SK-N-MC (cell line): ENCODE data around the gene PPFIBP2.
A peak's percentile ranks its signal among the peaks of the same experiment; 100 is the strongest.

ENCODE experiments used
- DNase-seq: peaks from one replicate; pipeline ENCODE4 v3.0.0-alpha.2; 2011; ENCODE audit warnings: low read depth, low spot score
- H3K27ac ChIP-seq: fragments of 200-600 bp; sonication (generic); 2 replicates; pipeline ENCODE4 v1.5.1; 2016; ENCODE audit warnings: mixed run types
- H3K36me3 ChIP-seq: fragments of 200-600 bp; sonication (generic); 2 replicates; pipeline ENCODE4 v1.6.1; 2017; ENCODE audit warnings: antibody characterized with exemption, low read length, mixed read lengths; ENCODE audit not compliant: insufficient read depth
- H3K4me3 ChIP-seq: fragments of 200-600 bp; sonication (generic); 2 replicates; pipeline ENCODE4 v1.5.1; 2016
- H3K9ac ChIP-seq: fragments of 200-600 bp; sonication (generic); 2 replicates; pipeline ENCODE4 v1.8.0; 2017; ENCODE audit warnings: mixed run types, mixed read lengths; ENCODE audit not compliant: insufficient read length
- H3K9me3 ChIP-seq: fragments of 200-600 bp; sonication (generic); 2 replicates; pipeline ENCODE4 v1.6.1; 2017; ENCODE audit warnings: low read depth, mild to moderate bottlenecking, antibody characterized with exemption, low read length, moderate library complexity, mixed read lengths
- EZH2 ChIP-seq: fragments of 200-600 bp; sonication (generic); IDR thresholded peaks from one replicate; pipeline ENCODE4 v1.6.1; 2017; ENCODE audit warnings: antibody characterized with exemption
- FOXP2 ChIP-seq: optimal IDR thresholded peaks from 2 replicates; pipeline ENCODE3; 2011; ENCODE audit warnings: mild to moderate bottlenecking, moderate library complexity; ENCODE audit not compliant: insufficient read depth; ENCODE audit errors: extremely low read length, control extremely low read depth
- POLR2AphosphoS5 ChIP-seq: IDR thresholded peaks from 2 replicates; pipeline ENCODE4 v1.6.1; 2012; ENCODE audit warnings: mild to moderate bottlenecking, low read depth, low read length, borderline replicate concordance

The PPFIBP2 gene

DNA sequence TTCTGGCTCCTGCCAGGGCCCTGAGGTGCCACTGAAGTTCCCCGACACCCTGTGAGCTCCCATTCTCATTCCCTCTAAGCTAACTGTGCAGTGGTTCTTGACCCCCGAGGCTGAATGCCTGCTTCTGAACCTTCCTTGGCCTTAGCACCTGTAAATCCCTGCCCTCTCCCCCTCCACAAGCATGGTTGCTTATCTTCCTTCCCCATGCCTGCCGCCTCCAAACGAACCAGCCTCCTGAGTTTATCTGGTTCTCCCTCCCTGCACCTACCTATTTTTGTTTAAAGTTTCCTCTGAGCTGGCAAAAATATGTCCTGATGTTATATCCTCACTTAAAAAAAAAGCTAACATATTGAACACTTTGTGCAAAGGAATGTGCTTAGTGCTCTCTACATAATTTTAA lies 33.9 kb downstream of the PPFIBP2 start:
- H3K4me3 ChIP-seq, result no peak overlapping the region
- no peaks in the 10 kb centered on the region for H3K9me3 ChIP-seq
- no peak for DNase-seq
- no peak overlapping the region for H3K9ac ChIP-seq
- H3K36me3 ChIP-seq, result no peaks in the 10 kb centered on the region
- TF ChIP-seq FOXP2, result no peak
- no peak for TF ChIP-seq POLR2AphosphoS5
- TF ChIP-seq EZH2, result no peak
- no peak overlapping the region for H3K27ac ChIP-seq

DNA sequence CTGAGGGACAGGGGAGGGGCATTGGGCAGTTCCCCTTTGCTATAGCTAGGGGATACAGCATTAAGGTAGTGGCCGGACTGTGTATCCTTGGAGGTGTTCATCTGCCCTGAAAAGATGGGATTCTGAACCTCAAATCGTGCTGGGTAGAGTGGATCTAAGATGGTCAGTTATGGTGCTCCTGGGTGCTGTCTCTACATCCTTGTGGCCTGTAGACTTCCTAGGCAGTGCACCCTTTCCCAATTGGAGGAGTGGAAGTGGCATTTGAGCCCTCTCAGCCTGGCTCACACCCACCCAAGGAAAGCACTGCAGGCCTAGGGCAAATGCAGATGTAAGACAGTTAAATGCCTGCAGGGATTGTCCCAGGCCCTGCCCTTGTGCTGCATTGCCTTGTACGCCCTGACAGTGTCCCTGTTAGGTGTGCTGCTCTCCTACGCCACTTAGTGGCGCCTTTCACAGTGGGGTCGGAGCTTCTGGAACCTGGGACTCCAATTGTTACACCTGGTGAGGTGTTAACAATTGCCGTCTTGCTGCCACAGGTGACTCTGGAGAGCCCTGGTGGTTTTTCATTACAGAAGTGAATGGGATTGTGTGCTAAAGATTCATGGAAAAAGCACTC lies 35.0 kb downstream of the PPFIBP2 start:
- TF ChIP-seq POLR2AphosphoS5, result no peak
- no peak for TF ChIP-seq FOXP2
- TF ChIP-seq EZH2, result no peak
- Histone ChIP-seq H3K27ac (no peak overlapping the region), H3K36me3 (no peaks in the 10 kb centered on the region), H3K9ac (no peak overlapping the region), H3K4me3 (no peak overlapping the region), H3K9me3 (no peaks in the 10 kb centered on the region)
- DNase-seq, result no peak

DNA sequence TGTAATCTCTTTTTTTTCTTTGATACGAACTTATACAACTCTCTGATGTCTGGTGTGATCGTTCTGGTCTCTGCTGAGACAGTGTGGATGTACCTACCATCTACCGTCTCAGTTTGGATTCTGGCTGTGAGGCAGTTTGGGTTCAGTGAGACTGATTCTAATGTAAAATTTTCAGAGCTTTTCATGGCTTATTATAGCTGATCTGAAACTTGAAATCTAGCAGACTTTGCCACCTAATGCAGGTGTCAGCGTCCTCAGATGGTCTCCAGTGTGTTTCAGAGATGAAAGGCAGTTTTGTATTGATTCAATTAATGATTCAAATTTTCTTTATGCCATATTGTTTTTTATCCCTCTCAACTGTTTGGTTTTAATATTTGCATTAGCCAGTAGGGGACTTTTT lies 35.9 kb downstream of the PPFIBP2 start:
- Histone ChIP-seq H3K9ac (no peak overlapping the region), H3K36me3 (no peaks in the 10 kb centered on the region), H3K27ac (no peak overlapping the region), H3K4me3 (no peak overlapping the region), H3K9me3 (no peaks in the 10 kb centered on the region)
- DNase-seq, result no peak
- TF ChIP-seq EZH2, result no peak
- no peak for TF ChIP-seq FOXP2
- TF ChIP-seq POLR2AphosphoS5, result no peak

DNA sequence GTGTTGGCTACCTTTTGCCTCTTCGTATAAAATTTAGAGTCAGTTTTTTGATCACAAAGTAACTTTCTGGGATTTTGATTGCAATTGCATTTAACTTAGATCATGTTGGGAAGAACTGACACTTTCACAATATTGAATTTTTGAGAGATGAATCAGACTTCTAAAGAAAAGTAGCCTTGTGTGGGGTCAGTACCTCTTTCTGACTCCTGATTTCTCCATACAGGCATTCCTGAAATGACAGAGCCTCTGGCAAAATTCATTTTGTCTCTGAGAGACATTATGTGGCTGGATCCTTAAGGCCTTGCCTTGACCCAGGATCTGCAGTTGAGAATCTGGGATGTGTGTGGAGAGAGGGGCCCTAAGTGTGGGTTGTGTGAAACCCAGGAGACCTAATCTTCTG lies 37.8 kb downstream of the PPFIBP2 start:
- H3K36me3 ChIP-seq, result no peaks in the 10 kb centered on the region
- no peak overlapping the region for H3K4me3 ChIP-seq
- no peak overlapping the region for H3K9ac ChIP-seq
- no peak for DNase-seq
- TF ChIP-seq EZH2 (no peak), POLR2AphosphoS5 (no peak), FOXP2 (no peak)
- H3K27ac ChIP-seq, result no peak overlapping the region
- H3K9me3 ChIP-seq, result no peaks in the 10 kb centered on the region

DNA sequence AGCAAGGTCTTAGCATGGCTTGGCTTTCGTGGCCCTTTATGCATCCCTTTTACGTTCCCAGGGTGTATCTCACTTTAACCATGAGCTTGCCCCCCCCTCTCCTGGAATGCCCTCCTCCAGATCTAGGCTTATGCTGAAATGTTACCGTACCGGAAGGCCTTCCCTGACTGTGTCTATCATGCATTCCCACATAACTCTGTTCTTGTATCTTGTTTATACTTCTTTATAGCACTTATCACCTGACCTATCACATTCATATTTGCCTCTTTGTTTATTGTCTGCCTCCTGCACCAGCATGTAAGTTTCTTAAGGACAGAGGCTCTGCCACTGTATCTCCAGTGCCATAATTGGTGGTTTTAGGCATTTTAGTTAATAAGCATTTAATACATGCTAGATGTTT lies 38.9 kb downstream of the PPFIBP2 start:
- H3K4me3 ChIP-seq, result no peak overlapping the region
- no peak for DNase-seq

DNA sequence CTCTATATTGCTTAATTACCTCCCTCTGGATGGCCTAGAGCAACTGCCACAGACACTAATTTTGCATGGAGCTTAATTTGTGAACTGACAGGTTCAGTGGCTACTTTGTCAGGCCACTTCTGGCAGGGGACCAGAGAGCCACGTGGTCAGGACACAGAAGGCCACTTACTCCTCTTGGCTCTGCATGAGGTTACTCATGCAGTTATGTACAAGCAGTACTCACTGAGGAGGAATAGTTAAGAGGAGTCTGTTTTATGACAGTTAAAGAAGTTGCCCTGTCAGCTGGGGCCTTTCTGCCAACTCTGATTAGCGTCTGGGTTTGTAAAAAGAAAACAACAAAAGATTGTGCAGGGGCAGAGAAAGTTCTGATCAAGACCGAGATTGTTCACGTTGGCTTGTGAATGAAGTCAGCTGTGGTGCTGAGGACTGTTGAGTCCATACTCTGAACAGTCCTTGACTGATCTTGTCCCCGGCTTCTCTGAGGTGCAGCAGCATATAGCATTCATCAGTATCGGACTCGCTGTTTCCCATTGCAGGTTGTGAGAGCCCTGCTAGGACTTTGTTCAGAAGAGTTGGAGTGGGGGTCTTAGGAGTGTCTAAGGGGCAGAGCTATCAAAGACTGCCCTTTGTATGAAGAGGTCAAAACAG lies 41.4 kb downstream of the PPFIBP2 start:
- Histone ChIP-seq H3K9me3 (no peaks in the 10 kb centered on the region), H3K9ac (no peak overlapping the region), H3K4me3 (no peak overlapping the region), H3K36me3 (no peaks in the 10 kb centered on the region), H3K27ac (no peak overlapping the region)
- TF ChIP-seq FOXP2 (no peak), EZH2 (no peak), POLR2AphosphoS5 (no peak)
- no peak for DNase-seq

More for the DNA sequence above, 38.9 kb downstream of the PPFIBP2 start:
- H3K27ac ChIP-seq, result no peak overlapping the region
- no peaks in the 10 kb centered on the region for H3K36me3 ChIP-seq
- TF ChIP-seq EZH2 (no peak), FOXP2 (no peak), POLR2AphosphoS5 (no peak)
- H3K9me3 ChIP-seq, result no peaks in the 10 kb centered on the region
- H3K9ac ChIP-seq, result no peak overlapping the region

DNA sequence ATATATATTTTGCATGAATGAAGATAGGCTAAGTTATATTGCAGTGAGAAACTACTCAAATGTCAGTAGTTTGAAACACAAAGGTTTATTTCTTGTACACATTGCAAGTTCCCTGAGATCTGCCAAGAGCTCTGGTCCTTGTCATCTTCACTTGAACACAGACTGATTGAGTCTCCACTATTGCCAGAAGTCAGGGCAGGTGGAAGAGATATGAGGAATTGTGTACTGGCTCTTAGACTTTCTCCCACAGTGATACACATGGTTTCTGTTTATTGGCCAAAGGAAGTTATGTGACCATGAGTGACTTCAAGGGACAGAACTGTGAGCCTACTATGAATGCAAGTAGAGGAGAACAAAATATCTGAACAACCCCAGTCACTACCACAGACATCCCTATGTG lies 44.2 kb downstream of the PPFIBP2 start:
- H3K27ac ChIP-seq, result no peak overlapping the region
- no peak for DNase-seq
- no peaks in the 10 kb centered on the region for H3K9me3 ChIP-seq
- H3K4me3 ChIP-seq, result no peak overlapping the region
- H3K9ac ChIP-seq, result no peak overlapping the region
- H3K36me3 ChIP-seq, result no peaks in the 10 kb centered on the region
- TF ChIP-seq FOXP2, result no peak
- no peak for TF ChIP-seq POLR2AphosphoS5
- no peak for TF ChIP-seq EZH2

DNA sequence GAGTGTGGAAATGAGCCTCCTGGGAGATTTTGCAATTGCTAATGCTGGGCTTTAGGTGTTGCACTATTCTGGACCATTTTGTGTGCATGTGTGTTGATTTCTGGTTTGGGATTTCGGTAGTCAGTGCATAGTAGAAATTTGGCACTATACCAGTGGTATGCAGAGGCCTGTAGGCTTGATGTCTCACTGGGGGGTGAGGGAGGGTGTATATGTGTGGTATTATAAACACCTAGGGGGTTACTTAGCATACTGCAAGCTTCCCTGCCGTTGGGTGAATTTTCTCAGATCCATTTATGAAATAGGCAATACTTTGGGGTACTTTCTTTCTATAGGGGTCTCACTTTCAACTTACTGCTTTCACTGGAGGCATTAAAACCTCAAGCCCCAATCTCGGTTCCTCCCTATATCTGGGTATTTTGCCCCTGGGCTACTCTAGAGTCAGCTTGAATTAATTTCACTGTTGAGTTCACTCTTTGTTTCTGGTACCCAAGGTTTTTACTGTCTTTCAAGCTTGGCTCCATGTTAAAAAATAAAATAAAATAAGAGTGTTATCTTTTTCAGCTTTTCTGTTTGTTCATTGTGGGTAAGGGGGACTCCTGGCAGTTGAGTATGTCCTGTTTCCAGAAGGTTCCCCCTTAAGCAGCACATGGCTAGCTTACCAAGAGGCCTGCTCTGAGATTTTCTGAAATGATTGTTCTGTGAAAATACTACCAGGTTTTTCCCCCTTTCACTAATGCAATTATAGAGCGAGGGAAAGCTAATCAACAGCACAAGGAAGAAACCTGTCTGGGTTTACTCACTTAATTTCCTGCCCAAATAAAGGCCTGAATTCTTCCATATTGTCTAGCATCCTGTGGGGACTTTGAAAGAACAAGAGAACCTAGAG lies 45.8 kb downstream of the PPFIBP2 start:
- Histone ChIP-seq H3K36me3 (no peaks in the 10 kb centered on the region), H3K9ac (no peak overlapping the region), H3K4me3 (peak overlapping the region; percentile 42), H3K9me3 (no peaks in the 10 kb centered on the region), H3K27ac (peak overlapping the region; percentile 69)
- DNase-seq, result peak; percentile 18
- TF ChIP-seq FOXP2 (no peak), POLR2AphosphoS5 (no peak), EZH2 (no peak)

DNA sequence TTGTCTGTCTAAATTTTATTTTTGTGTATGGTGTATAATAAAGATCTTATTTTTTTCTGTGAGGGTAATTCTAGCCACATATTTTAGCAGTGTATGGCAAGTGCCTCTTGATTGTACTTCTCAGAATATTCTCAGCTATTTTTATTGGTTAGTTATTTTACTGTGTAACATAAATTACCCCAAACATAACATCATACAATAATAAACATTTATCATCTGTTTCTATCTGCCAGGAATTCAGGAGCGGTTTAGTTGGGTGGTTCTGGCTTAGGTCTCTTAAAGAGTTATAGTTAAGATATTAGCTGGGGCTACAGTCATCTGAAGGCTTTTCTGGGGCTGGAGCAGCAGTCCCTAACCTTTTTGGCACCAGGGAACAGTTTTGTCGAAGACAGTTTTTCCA lies 47.8 kb downstream of the PPFIBP2 start:
- TF ChIP-seq EZH2, result no peak
- no peak for TF ChIP-seq POLR2AphosphoS5
- no peak for TF ChIP-seq FOXP2
- H3K9ac ChIP-seq, result no peak overlapping the region
- H3K27ac ChIP-seq, result no peak overlapping the region
- H3K9me3 ChIP-seq, result no peaks in the 10 kb centered on the region
- DNase-seq, result no peak
- no peaks in the 10 kb centered on the region for H3K36me3 ChIP-seq
- no peak overlapping the region for H3K4me3 ChIP-seq
